Tibial nerve (tissue), 4 donors: ENCODE measurements around the gene RBM47.
A peak's percentile ranks its signal among the peaks of the same experiment; 100 is the strongest.

Experiments
- CTCF ChIP-seq, 5 experiments: fragments of 200-600 bp in 3 of 5; fragments of 450-650 bp in 2 of 5; sonication (generic) in 3 of 5; IDR thresholded peaks; one replicate each; pipeline ENCODE4 v1.5.1; 2016 to 2019; ENCODE audit warnings: antibody characterized with exemption in 5 of 5, mild to moderate bottlenecking in 3 of 5, moderate library complexity in 2 of 5
- EP300 ChIP-seq, 2 donors: sonication (generic); formaldehyde crosslinking; IDR thresholded peaks; one replicate each; pipeline ENCODE4 v1.6.1; 2017; ENCODE audit warnings: antibody characterized with exemption in 2 of 2, mild to moderate bottlenecking in 1 of 2
- POLR2A ChIP-seq, 2 donors: fragments of 450-650 bp; IDR thresholded peaks; one replicate each; pipeline ENCODE4 v1.6.1; 2017; ENCODE audit warnings: antibody characterized with exemption in 2 of 2, mild to moderate bottlenecking in 2 of 2, moderate library complexity in 2 of 2

- TF ChIP-seq CTCF (IDR thresholded peaks at IDR 0.05), result no peak
- peak in 1 of 2 donors; percentile 64 for TF ChIP-seq EP300 (IDR thresholded peaks at IDR 0.05)
- TF ChIP-seq POLR2A (IDR thresholded peaks at IDR 0.05), result no peak
Measured at GRCh38 chr4:40573593-40574311, 55.9 kb downstream of the RBM47 start.
